Endothelial cell of umbilical vein (primary cell): ENCODE measurements around the gene AIF1L. TPM values are rescaled to one million over a fixed set of nuclear protein-coding genes. Genes with fewer than 3 reads are reported as not detected.

Experiments
- BruUV-seq: library from RNA; stranded (reverse); fragments of 400-500 nt; replicated peaks from 2 replicates; lab custom pipeline; 2021; lab: Mats Ljungman, UMichigan
- CTCF ChIA-PET: fragments of 300-600, 350-600 bp; sonication (Branson Sonifier 250); formaldehyde crosslinking; loops from one replicate; lab custom pipeline; 2021; ENCODE audit warnings: antibody characterized with exemption, inconsistent platforms; lab: Charles Lee
- POLR2A ChIA-PET: fragments of 300-600, 350-600 bp; sonication (Branson Sonifier 250); formaldehyde crosslinking; loops from one replicate; lab custom pipeline; 2021; ENCODE audit warnings: antibody characterized with exemption, inconsistent platforms; lab: Charles Lee
- DNase-seq: peaks from one replicate; pipeline ENCODE4 v3.0.0-alpha.2; 2011; ENCODE audit warnings: low read depth, low spot score
- FAIRE-seq: peaks from 2 replicates; lab custom pipeline; 2011; peaks lifted over from hg19 to GRCh38; lab: Jason Lieb, UNC
- H2AFZ ChIP-seq: 2 replicates; pipeline ENCODE4 v1.6.0; 2012; ENCODE audit warnings: low read depth, low read length, control low read depth, inconsistent platforms
- H3K27ac ChIP-seq: 2 replicates; pipeline ENCODE4 v1.5.1; 2011; ENCODE audit warnings: low read depth, mild to moderate bottlenecking, control low read depth, low read length, moderate library complexity; ENCODE audit not compliant: insufficient read depth
- H3K27me3 ChIP-seq, 2 experiments: 2 replicates each; pipeline versions ENCODE4 v1.6.0 to v1.6.1; 2011; ENCODE audit warnings: low read length in 2 of 2, mixed read lengths in 1 of 2; ENCODE audit not compliant: control insufficient read depth in 2 of 2, insufficient read depth in 2 of 2
- H3K36me3 ChIP-seq, 2 experiments: 2 replicates in 1 of 2; 3 replicates in 1 of 2; pipeline ENCODE4 v1.5.1; 2011; ENCODE audit warnings: low read length in 2 of 2, mild to moderate bottlenecking in 1 of 2, moderate library complexity in 1 of 2; ENCODE audit not compliant: control insufficient read depth in 2 of 2, insufficient read depth in 2 of 2; ENCODE audit errors: extremely low read depth in 1 of 2
- H3K4me1 ChIP-seq: 3 replicates; pipeline ENCODE4 v1.5.1; 2011; ENCODE audit warnings: mild to moderate bottlenecking, low read length; ENCODE audit not compliant: control insufficient read depth, insufficient read depth; ENCODE audit errors: extremely low read depth
- H3K4me2 ChIP-seq: 2 replicates; pipeline ENCODE4 v1.6.1; 2011; ENCODE audit warnings: low read length, control low read depth, mixed read lengths; ENCODE audit not compliant: insufficient read depth
- H3K4me3 ChIP-seq, 3 experiments: fragments of 200-600 bp in 1 of 3; sonication (generic), shearing (Covaris generic) in 1 of 3; replicated peaks in 1 of 3; 2 replicates each; pipeline ENCODE4 v1.5.1; 2011 to 2016; ENCODE audit warnings: control low read depth in 3 of 3, low read length in 3 of 3, mild to moderate bottlenecking in 2 of 3, inconsistent platforms in 1 of 3, low read depth in 1 of 3, moderate library complexity in 1 of 3; ENCODE audit not compliant: insufficient read depth in 1 of 3
- H3K79me2 ChIP-seq: 2 replicates; pipeline ENCODE4 v1.6.0; 2012; ENCODE audit warnings: low read length, inconsistent platforms; ENCODE audit not compliant: control insufficient read depth, insufficient read depth
- H3K9ac ChIP-seq: replicated peaks from 2 replicates; pipeline ENCODE3; 2011; ENCODE audit warnings: low read length, control low read depth; ENCODE audit not compliant: insufficient read depth; ENCODE audit errors: extremely low read depth
- H3K9me1 ChIP-seq: replicated peaks from 3 replicates; pipeline ENCODE4 v1.6.0; 2011; ENCODE audit warnings: mild to moderate bottlenecking, low read length; ENCODE audit not compliant: control insufficient read depth, insufficient read depth; ENCODE audit errors: extremely low read depth
- H3K9me3 ChIP-seq: replicated peaks from 2 replicates; pipeline ENCODE4 v1.5.1; 2012; ENCODE audit warnings: low read length, inconsistent platforms; ENCODE audit not compliant: control insufficient read depth, insufficient read depth
- H4K20me1 ChIP-seq: replicated peaks from 2 replicates; pipeline ENCODE3; 2011; ENCODE audit warnings: mild to moderate bottlenecking, low read length; ENCODE audit not compliant: control insufficient read depth, insufficient read depth; ENCODE audit errors: extremely low read depth
- EZH2 ChIP-seq: IDR thresholded peaks from 2 replicates; pipeline ENCODE4 v1.6.1; 2012; ENCODE audit warnings: borderline replicate concordance, low read depth, mild to moderate bottlenecking, moderate library complexity, low read length, inconsistent platforms; ENCODE audit not compliant: severe bottlenecking
- FOS ChIP-seq: IDR thresholded peaks from 2 replicates; pipeline ENCODE4 v1.6.1; 2011; ENCODE audit warnings: mild to moderate bottlenecking, low read length, moderate library complexity, borderline replicate concordance; ENCODE audit not compliant: insufficient read depth
- GATA2 ChIP-seq: IDR thresholded peaks from 2 replicates; pipeline ENCODE4 v1.7.0; 2011; ENCODE audit warnings: low read depth, mild to moderate bottlenecking, moderate library complexity, mixed read lengths, low read length; ENCODE audit not compliant: insufficient read length, insufficient read depth
- JUN ChIP-seq: IDR thresholded peaks from 2 replicates; pipeline ENCODE4 v1.6.1; 2011; ENCODE audit warnings: borderline replicate concordance, low read depth; ENCODE audit not compliant: insufficient read length, insufficient read depth
- MYC ChIP-seq: IDR thresholded peaks from one replicate; pipeline ENCODE4 v1.6.1; 2011; ENCODE audit warnings: mild to moderate bottlenecking, low read depth, low read length
- POLR2A ChIP-seq: IDR thresholded peaks from 2 replicates; pipeline ENCODE4 v1.6.1; 2012; ENCODE audit warnings: low read depth, mild to moderate bottlenecking, control low read depth, low read length
- POLR2AphosphoS5 ChIP-seq: IDR thresholded peaks from 2 replicates; pipeline ENCODE4 v1.6.1; 2012; ENCODE audit warnings: low read depth, mild to moderate bottlenecking, control low read depth, low read length, moderate library complexity; ENCODE audit not compliant: insufficient read depth
- dilution Hi-C: fragments of 300-500 bp; cut with MboI; formaldehyde crosslinking; loops from one replicate; pipeline ENCODE4 v1.15.0; 2019; ENCODE audit warnings: low sequenced_read_pairs; ENCODE audit not compliant: extremely low pct_ligation_motif_present
- intact Hi-C: fragments of 100-400 bp; cut with micrococcal nuclease; formaldehyde crosslinking; loops from one replicate; pipeline ENCODE4 v1.10.0; 2022
- polyA plus RNA-seq, 4 experiments: library from polyadenylated mRNA; depleted of rRNA in 3 of 4; stranded (reverse) in 3 of 4; unstranded in 1 of 4; fragments of >200 nt; gene quantifications; 2 replicates each; pipeline versions ENCODE4 v1.2.1 to v1.2.3, GENCODE V29; 2011 to 2012; ENCODE audit warnings: missing spikeins in 1 of 4
- total RNA-seq: library from RNA; stranded (reverse); gene quantifications from 2 replicates; pipeline ENCODE4 v1.2.3, GENCODE V29; 2021
- TF ChIP-seq, protein P1 (sequence below), 2 donors: IDR thresholded peaks; 1 replicate in 1 of 2; 2 replicates in 1 of 2; pipeline ENCODE4 v1.5.1; 2011; ENCODE audit warnings: low read length in 2 of 2, mild to moderate bottlenecking in 2 of 2, moderate library complexity in 2 of 2, control low read depth in 1 of 2, inconsistent platforms in 1 of 2, low read depth in 1 of 2; ENCODE audit not compliant: insufficient read depth in 1 of 2; ENCODE audit errors: extremely low read depth in 1 of 2
- TF ChIP-seq, protein P2 (sequence below): IDR thresholded peaks from 2 replicates; pipeline ENCODE4 v1.6.1; 2011; ENCODE audit not compliant: insufficient read depth, insufficient read length

AIF1L gene
- total and polyA plus RNA-seq, 2 donors (not counting 3 experiments of a cell fraction or from before 2014, with no cell fraction given) = 17.8 to 39.7 TPM

DNA sequence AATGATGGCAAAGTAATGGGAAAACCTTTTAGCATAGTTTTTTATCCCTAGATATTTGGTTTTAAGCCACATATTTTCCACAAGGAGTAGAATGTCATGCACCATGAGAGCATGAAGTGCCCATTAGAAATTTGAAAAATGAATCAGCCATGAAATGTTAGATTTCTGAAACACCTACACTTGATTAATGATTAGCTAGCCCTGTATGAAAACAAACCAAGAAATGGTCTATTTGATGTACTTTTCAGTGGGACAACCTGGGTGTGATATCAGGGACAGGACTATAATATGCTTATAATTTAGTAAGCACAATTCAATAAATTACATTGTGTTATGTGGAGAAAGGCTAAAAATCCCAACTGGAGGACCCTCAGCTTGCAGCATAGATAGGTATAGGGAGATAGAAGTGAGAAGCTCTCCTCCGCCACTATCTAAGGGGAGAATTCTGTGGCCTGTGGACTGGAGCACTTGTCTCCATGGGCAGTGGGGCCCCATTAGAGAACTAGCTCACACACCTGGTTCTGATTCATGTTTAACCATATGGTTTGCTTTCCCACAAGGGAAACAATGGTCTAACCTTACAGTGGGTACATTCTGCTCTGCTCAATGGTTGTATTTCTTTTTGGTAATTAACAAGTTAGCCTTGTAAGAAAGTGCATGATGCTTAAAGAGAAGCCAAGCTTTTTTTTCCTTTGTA lies 64.2 kb downstream of the AIF1L start:
- FAIRE-seq (no peak), DNase-seq (no peak)
- Histone ChIP-seq H3K4me2 (no peak overlapping the region), H2AFZ (no peak overlapping the region), H3K4me3 (no peak overlapping the region), H3K9me3 (no peaks in the 10 kb centered on the region), H3K4me1 (no peaks in the 10 kb centered on the region), H4K20me1 (no peaks in the 10 kb centered on the region), H3K9me1 (no peaks in the 10 kb centered on the region), H3K36me3 (peaks cover 14% of the 10 kb centered on the region in 2 experiments), H3K9ac (no peak overlapping the region), H3K27me3 (no peaks in the 10 kb centered on the region), H3K79me2 (no peaks in the 10 kb centered on the region), H3K27ac (no peak overlapping the region)
- dilution Hi-C loops (no loop called here), intact Hi-C loops (no loop called here)
- POLR2A ChIA-PET = no interaction called here
- no TSS peak for BruUV-seq
- TF ChIP-seq EZH2 = no peak
- TF ChIP-seq MYC = no peak
- no peak for TF ChIP-seq GATA2
- no peak for TF ChIP-seq POLR2A
- TF ChIP-seq POLR2AphosphoS5 = no peak
- no peak for TF ChIP-seq FOS
- TF ChIP-seq, protein P1, sequence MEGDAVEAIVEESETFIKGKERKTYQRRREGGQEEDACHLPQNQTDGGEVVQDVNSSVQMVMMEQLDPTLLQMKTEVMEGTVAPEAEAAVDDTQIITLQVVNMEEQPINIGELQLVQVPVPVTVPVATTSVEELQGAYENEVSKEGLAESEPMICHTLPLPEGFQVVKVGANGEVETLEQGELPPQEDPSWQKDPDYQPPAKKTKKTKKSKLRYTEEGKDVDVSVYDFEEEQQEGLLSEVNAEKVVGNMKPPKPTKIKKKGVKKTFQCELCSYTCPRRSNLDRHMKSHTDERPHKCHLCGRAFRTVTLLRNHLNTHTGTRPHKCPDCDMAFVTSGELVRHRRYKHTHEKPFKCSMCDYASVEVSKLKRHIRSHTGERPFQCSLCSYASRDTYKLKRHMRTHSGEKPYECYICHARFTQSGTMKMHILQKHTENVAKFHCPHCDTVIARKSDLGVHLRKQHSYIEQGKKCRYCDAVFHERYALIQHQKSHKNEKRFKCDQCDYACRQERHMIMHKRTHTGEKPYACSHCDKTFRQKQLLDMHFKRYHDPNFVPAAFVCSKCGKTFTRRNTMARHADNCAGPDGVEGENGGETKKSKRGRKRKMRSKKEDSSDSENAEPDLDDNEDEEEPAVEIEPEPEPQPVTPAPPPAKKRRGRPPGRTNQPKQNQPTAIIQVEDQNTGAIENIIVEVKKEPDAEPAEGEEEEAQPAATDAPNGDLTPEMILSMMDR (IDR thresholded peaks at IDR 0.05; ENCODE audit: extremely low read depth in 1 of 2, insufficient read depth in 1 of 2, low read depth in 1 of 2, low read length in 2 of 2) = no peak
- TF ChIP-seq, protein P2, sequence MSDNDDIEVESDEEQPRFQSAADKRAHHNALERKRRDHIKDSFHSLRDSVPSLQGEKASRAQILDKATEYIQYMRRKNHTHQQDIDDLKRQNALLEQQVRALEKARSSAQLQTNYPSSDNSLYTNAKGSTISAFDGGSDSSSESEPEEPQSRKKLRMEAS = no peak
- no peak for TF ChIP-seq JUN
- CTCF ChIA-PET = interaction anchor here (2.1 kb wide), 1 partner anchor 8 kb away, joined by 9 read pairs; no protein-coding TSS in a partner anchor
